ENCODE measurements around the gene CUBN. TPM values are rescaled to one million over a fixed set of nuclear protein-coding genes. Genes with fewer than 3 reads are reported as not detected.

Gene CUBN
- total RNA-seq, 1 experiment from 2014 or later = 0.46 TPM

- Mint-ChIP-seq H3K4me1 (no peaks in the 10 kb centered on the region), H3K4me3 (no peak overlapping the region), H3K9me3 (no peaks in the 10 kb centered on the region), H3K27me3 (ENCODE audit: low read depth) (no peaks in the 10 kb centered on the region), H3K27ac (no peak overlapping the region), H3K36me3 (no peaks in the 10 kb centered on the region)
- POLR2A ChIA-PET = no interaction called here
- CTCF ChIA-PET = no interaction called here
- DNase-seq (ENCODE audit: low spot score) = no peak
- TF ChIP-seq NR1H2 (CRISPR knock-in tag; IDR thresholded peaks at IDR 0.05) (no peak), ELF4 (CRISPR knock-in tag; IDR thresholded peaks at IDR 0.05; ENCODE audit: low read depth) (no peak), OVOL2 (CRISPR knock-in tag; IDR thresholded peaks at IDR 0.05; ENCODE audit: borderline replicate concordance) (no peak), NFATC4 (CRISPR knock-in tag; IDR thresholded peaks at IDR 0.05) (no peak), JAZF1 (CRISPR knock-in tag; IDR thresholded peaks at IDR 0.05) (no peak), GABPB1 (CRISPR knock-in tag; IDR thresholded peaks at IDR 0.05) (no peak), ARID4B (CRISPR knock-in tag; IDR thresholded peaks at IDR 0.05; ENCODE audit: borderline replicate concordance) (no peak), AR (CRISPR knock-in tag; IDR thresholded peaks at IDR 0.05) (no peak), USF1 (CRISPR knock-in tag; IDR thresholded peaks at IDR 0.05) (no peak), NFE2L1 (CRISPR knock-in tag; IDR thresholded peaks at IDR 0.05) (no peak), TCF7 (CRISPR knock-in tag; IDR thresholded peaks at IDR 0.05; ENCODE audit: low read depth) (no peak), CTCF (IDR thresholded peaks at IDR 0.05) (no peak), ZBTB21 (CRISPR knock-in tag; IDR thresholded peaks at IDR 0.05; ENCODE audit: borderline replicate concordance) (no peak), ESRRA (CRISPR knock-in tag; IDR thresholded peaks at IDR 0.05; ENCODE audit: borderline replicate concordance) (no peak), ZMAT4 (CRISPR knock-in tag; IDR thresholded peaks at IDR 0.05) (no peak), ZNF121 (CRISPR knock-in tag; IDR thresholded peaks at IDR 0.05) (no peak), NR3C1 (CRISPR knock-in tag; conservative IDR thresholded peaks at IDR 0.05; ENCODE audit: low read depth) (no peak), MAX (CRISPR knock-in tag; IDR thresholded peaks at IDR 0.05) (no peak)
- no peak for ATAC-seq
Measured at GRCh38 chr10:16919121-16919982, 210.3 kb downstream of the CUBN start.

Data from WTC11 (cell line).